HG02678 (cell line): ENCODE measurements around the gene BARHL2.

Experiments
- ATAC-seq: cut with Tn5 transposase; IDR thresholded peaks from one replicate; pipeline ENCODE4 v1.9.1; 2021; ENCODE audit warnings: mild to moderate bottlenecking, moderate library complexity; ENCODE audit not compliant: unreplicated experiment

Gene BARHL2

GRCh38 chr1:90711696-90712095 lies 5.4 kb downstream of the BARHL2 start:
- ATAC-seq = no peak

- ATAC-seq = no peak
Measured at GRCh38 chr1:90710579-90711536, 6.2 kb downstream of the BARHL2 start.

DNA sequence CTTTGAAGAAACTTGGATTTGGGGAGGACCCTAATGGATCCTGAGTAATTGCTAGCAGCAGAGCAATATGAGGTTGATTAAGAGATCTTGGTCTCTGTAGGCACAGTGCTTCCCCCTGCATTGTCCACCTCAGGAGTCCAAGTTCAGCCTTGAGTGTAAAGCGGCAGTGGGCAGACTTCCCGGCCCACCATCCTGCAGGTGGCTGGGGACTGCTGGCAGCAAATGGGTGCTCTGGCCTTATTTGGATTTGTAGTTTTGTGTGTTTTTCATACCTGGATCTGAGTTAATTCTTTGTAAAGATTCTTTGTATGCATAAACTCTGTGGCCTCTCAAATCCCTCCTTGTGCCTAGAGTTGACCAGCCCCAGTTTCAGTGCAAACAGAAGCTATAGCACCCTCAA lies 7.6 kb downstream of the BARHL2 start:
- no peak for ATAC-seq

DNA sequence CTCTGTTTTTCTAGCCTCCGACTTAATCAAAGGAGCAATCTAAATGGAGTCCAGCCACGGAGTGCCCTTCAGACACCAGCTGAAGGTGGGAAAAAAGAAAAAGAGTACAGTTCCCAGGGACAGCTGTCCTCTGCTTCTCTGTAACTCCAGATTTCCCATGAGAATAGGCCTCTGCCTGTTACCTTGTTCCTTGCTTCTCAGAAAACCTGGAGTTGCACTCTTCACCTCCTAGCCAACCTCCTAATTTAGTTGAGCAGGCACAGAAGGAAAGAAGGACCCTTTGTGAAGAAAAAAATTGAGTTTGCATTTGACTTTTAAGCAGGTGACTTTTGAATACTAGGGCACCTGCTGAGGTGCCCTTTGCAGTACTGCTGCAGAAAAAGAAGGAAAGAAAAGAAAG lies 8.3 kb downstream of the BARHL2 start:
- ATAC-seq = no peak

DNA sequence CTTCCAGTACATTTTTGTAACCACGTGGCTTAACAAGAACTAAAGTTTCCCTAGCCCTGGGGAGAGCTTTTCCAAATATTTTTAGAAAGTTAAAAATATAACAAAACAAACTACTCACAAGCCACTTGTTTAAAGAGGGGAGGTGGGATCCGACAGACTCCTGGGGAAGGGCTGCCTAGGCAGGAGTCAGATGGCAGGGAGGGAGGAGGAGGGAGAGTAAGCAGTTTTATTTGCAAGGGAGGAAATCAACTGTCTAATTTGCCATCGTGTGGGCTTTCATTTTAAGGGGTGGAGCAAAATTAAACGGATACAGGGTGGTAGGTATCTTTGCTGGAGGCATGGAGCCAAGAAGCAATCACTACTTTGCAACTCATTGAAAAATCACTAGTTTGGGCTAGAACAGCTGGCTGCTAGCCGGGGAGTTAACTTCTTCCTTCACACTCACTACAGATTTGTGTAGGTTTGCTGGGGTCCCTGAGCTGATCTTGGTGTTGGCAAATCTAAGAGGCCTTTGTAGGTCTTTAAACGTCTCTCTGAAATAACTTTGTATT lies 8.8 kb downstream of the BARHL2 start:
- ATAC-seq = no peak

GRCh38 chr1:90707363-90707710 lies 9.8 kb downstream of the BARHL2 start:
- no peak for ATAC-seq

DNA sequence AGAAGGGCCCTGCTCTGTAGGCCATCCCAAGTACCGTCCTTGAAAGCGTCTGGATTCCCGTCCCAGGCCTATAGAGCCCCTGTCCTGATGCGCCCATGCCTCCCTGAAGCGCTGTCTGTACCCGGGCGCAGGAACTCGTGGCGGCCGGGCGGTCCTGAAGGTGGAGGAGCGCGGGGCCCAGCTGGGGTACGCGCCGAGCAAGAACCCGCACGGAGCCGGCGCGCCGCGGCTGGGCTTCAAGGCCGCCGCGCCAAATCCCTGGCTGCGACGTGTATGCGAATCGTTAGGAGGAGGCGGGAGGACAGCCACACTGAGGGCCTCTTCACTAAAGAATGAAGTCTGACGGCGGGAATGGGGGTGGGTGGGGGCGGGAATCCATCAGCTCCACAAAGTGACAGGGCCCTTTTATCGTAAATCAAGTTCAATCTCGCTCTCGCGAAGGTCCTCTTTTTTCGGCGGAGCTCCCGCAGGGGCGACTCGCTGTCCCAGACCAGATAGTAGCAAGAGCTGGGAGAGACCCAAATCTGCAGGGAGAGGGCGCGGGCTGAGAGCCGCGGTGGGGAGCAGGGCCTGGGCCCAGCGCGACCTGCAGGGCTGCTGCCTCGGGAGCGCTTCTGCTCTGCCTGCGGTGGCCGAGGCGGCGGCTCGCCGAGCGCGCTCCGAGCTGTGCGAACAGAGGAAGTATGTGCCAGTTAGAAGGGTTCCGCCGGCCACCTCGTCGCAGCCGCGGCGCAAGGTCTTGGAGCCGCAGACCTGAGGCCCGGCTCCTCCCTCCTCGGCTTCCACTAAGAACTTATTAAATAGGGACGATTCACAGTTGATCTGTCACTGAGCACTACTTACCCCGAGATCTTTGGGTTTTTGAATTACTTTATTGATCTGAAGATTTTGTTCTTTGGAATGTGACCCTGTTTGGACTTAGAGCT lies 10.4 kb downstream of the BARHL2 start:
- ATAC-seq = no peak

GRCh38 chr1:90705956-90706355 lies 11.1 kb downstream of the BARHL2 start:
- no peak for ATAC-seq

DNA sequence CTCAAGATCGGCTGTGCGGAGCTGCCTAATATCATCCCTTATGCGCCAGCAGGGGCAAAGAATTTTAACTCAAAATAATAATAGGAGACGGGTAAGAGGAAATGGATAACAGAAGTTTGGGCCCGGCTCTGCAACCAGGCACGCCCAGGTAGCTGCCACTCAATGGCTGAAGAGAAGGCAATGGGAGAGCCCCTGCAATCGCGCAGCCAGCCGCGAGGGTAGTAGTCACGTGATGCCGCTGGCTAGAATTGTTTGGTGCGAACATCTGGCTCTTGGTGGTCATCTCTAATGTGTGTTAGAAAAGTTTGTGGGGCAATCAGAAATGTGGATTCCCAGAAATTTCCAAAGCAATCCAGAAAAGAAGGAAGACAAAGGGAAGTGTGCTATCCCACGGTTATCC lies 12.3 kb downstream of the BARHL2 start:
- ATAC-seq = no peak

DNA sequence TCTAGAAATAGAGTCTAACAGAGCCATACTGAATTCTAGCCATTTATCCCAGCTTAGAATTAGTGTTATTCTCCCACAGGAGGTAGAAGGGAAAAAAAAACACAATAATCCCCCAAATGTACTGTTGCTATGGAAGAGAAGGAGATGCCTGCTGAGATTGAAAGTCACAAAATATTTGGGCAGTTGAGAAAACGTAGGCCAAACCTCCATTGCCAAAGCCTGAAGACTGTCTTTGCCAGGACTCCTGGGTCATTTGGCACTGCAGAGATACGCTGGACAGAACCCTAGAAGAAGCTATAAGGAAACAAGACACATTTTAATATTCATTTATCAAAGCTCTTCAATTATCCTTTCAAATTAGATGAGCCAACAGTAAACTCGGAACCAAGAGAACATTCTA lies 22.3 kb downstream of the BARHL2 start:
- no peak for ATAC-seq

DNA sequence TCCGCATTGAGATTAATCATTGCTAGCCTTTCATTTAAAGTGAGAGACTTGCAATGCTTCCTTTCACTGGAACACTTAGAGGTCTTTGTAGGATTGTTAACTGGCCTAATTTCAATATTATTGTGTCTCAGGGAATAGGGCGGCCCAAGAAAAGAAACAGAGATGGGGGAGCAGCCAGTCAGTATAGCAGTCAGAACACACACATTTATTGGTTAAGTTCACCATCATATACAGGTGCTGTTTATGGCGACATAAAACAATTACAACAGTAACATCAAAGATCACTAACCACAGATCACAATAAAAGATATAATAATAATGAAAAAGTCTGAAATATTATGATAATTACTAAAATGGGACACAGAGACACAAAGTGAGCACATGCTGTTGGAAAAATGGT lies 29.4 kb downstream of the BARHL2 start:
- ATAC-seq = no peak

GRCh38 chr1:90675161-90675847 lies 41.8 kb downstream of the BARHL2 start:
- ATAC-seq = no peak

DNA sequence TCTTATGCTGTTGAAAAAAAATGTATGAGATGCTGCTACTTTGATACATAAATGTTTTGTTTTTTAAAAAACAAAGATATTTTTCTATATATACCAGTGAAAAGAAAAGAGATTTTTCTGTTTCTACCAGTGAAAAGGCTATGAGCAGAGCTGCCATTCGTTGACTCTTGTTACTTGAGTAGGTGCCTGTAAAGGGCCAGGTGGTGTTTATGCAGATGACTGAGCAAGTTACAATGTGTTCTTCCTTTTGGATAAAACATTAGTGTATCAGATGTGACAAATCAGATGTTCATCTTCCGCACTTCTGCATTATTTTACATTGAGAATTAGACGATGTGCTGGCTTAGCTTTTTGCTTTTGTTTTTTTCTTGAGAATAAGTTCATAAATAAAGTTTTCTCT lies 45.4 kb downstream of the BARHL2 start:
- no peak for ATAC-seq

DNA sequence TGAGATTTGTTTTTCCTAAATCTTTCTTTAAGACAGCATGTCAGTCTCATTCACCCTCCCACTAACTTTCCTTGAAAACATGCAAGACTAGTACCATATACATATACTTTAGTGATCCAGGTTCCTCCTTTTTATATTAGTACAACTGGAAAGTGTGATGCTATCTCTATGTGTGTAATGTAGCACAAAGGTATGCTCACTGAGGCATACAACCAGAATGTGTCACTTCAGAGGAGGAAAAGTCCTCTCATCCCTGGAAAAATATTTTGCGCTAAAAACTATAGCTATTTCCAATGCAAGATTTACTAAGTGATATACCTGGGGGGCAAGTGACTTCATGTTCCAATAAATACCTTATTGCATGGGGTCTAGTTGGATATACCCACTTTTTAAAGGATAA lies 45.9 kb downstream of the BARHL2 start:
- no peak for ATAC-seq
